Panc1 (cell line): ENCODE measurements around the gene ATP1B2. TPM values are rescaled to one million over a fixed set of nuclear protein-coding genes. Genes with fewer than 3 reads are reported as not detected.

Experiments used
- ATAC-seq: fragments of 200-7000 bp; cut with Tn5 transposase; 2 replicates; pipeline ENCODE4 v1.9.1; 2020; ENCODE audit warnings: mild to moderate bottlenecking, moderate library complexity
- BruUV-seq: library from RNA; stranded (reverse); fragments of 400-500 nt; replicated peaks from 2 replicates; lab custom pipeline; 2021; lab: Mats Ljungman, UMichigan
- CTCF ChIA-PET: fragments of 300-600 bp; sonication (Branson Sonifier 250); formaldehyde crosslinking; loops from one replicate; lab custom pipeline; 2022; ENCODE audit warnings: antibody characterized with exemption; lab: Charles Lee
- POLR2A ChIA-PET: fragments of 300-600 bp; sonication (Branson Sonifier 250); formaldehyde crosslinking; loops from one replicate; lab custom pipeline; 2022; ENCODE audit warnings: antibody characterized with exemption; lab: Charles Lee
- DNase-seq: peaks from one replicate; pipeline ENCODE4 v3.0.0-alpha.2; 2010; ENCODE audit warnings: low read depth, low spot score
- H3K27ac ChIP-seq: 2 replicates; pipeline ENCODE4 v1.5.1; 2011; ENCODE audit warnings: mild to moderate bottlenecking, low read length, inconsistent platforms
- H3K27me3 ChIP-seq: fragments of 200-500 bp; sonication (Bioruptor generic); 2 replicates; pipeline ENCODE4 v1.6.0; 2014; ENCODE audit warnings: low read length, inconsistent platforms; ENCODE audit not compliant: control insufficient read depth, insufficient read depth
- H3K36me3 ChIP-seq: fragments of 200-500 bp; sonication (Bioruptor generic); 2 replicates; pipeline ENCODE4 v1.5.1; 2014; ENCODE audit warnings: inconsistent platforms, mild to moderate bottlenecking, low read length, moderate library complexity; ENCODE audit not compliant: control insufficient read depth, insufficient read depth
- H3K4me1 ChIP-seq: 2 replicates; pipeline ENCODE4 v1.5.1; 2011; ENCODE audit warnings: inconsistent platforms, mild to moderate bottlenecking, low read length, moderate library complexity; ENCODE audit not compliant: control insufficient read depth, insufficient read depth
- H3K4me3 ChIP-seq, 2 experiments: 2 replicates each; pipeline ENCODE4 v1.5.1; 2011 to 2012; ENCODE audit warnings: low read depth in 2 of 2, low read length in 2 of 2, mild to moderate bottlenecking in 2 of 2, inconsistent platforms in 1 of 2, moderate library complexity in 1 of 2
- H3K9me3 ChIP-seq: fragments of 200-500 bp; sonication (Bioruptor generic); 2 replicates; pipeline ENCODE4 v1.5.1; 2014; ENCODE audit warnings: low read depth, mild to moderate bottlenecking, inconsistent platforms, low read length, moderate library complexity; ENCODE audit not compliant: control insufficient read depth, insufficient read depth
- CTCF ChIP-seq: fragments of 450-650 bp; IDR thresholded peaks from 2 replicates; pipeline ENCODE4 v1.5.1; 2017; ENCODE audit warnings: mild to moderate bottlenecking
- POLR2AphosphoS5 ChIP-seq: IDR thresholded peaks from 2 replicates; pipeline ENCODE4 v1.6.1; 2012; ENCODE audit warnings: mild to moderate bottlenecking, low read depth, low read length, moderate library complexity
- REST ChIP-seq, 2 experiments: IDR thresholded peaks; 2 replicates each; pipeline ENCODE4 v1.6.1; 2011 to 2012; ENCODE audit warnings: low read depth in 2 of 2, control low read depth in 1 of 2, low read length in 1 of 2, mild to moderate bottlenecking in 1 of 2, moderate library complexity in 1 of 2; ENCODE audit not compliant: insufficient read depth in 1 of 2
- SIN3A ChIP-seq: IDR thresholded peaks from 2 replicates; pipeline ENCODE4 v1.6.1; 2012; ENCODE audit warnings: low read depth, mild to moderate bottlenecking, low read length, moderate library complexity, borderline replicate concordance; ENCODE audit not compliant: insufficient read depth
- TCF7L2 ChIP-seq: IDR thresholded peaks from 2 replicates; pipeline ENCODE4 v1.6.1; 2011; ENCODE audit warnings: mild to moderate bottlenecking, low read depth, low read length, inconsistent platforms
- in situ Hi-C: cut with HindIII; loops from 2 replicates; pipeline ENCODE4 v1.10.0; 2016; ENCODE audit warnings: low sequenced_read_pairs, low pct_unique_long_range_greater_than_20kb
- intact Hi-C: fragments of 100-400 bp; cut with micrococcal nuclease; formaldehyde crosslinking; loops from one replicate; pipeline ENCODE4 v1.10.0; 2022; ENCODE audit not compliant: unreplicated experiment
- total RNA-seq: library from RNA; stranded (reverse); gene quantifications from one replicate; pipeline ENCODE4 v1.2.1, GENCODE V29; 2021; ENCODE audit not compliant: unreplicated experiment

Gene ATP1B2
- total RNA-seq, 1 experiment from 2014 or later: 0.08 TPM

- no peak for TF ChIP-seq CTCF
- ChIA-PET CTCF (interaction anchor here (0.6 kb wide), 1 partner anchor 20 kb away, joined by 3 read pairs; no protein-coding TSS in a partner anchor), POLR2A (interaction anchor here (0.6 kb wide), 3 partner anchors 269 to 555 kb away, joined by 3 to 9 read pairs (median 3); no protein-coding TSS in a partner anchor)
- H3K36me3 ChIP-seq: peaks cover 3% of the 10 kb centered on the region; the same call in 1 of the 2 replicates
- ATAC-seq (no peak), DNase-seq (no peak)
- H3K4me1 ChIP-seq: peaks cover 14% of the 10 kb centered on the region
- no peaks in the 10 kb centered on the region for H3K9me3 ChIP-seq
- intact Hi-C loops (no loop called here), in situ Hi-C loops (no loop called here)
- BruUV-seq: no TSS peak
- peak overlapping the region; percentile 60 to 83 for H3K4me3 ChIP-seq
- peak overlapping the region; percentile 81 for H3K27ac ChIP-seq
- H3K27me3 ChIP-seq: no peaks in the 10 kb centered on the region
Measured at GRCh38 chr17:7615265-7615747, 35.4 kb upstream of the ATP1B2 start.

GRCh38 chr17:7618608-7619007 lies 32.1 kb upstream of the ATP1B2 start:
- Histone ChIP-seq H3K27ac (no peak overlapping the region), H3K9me3 (no peaks in the 10 kb centered on the region), H3K4me3 (no peak overlapping the region), H3K36me3 (peaks cover 3% of the 10 kb centered on the region; the same call in 1 of the 2 replicates), H3K27me3 (no peaks in the 10 kb centered on the region), H3K4me1 (peaks cover under 1% of the 10 kb centered on the region; the same call in 1 of the 2 replicates)
- in situ Hi-C loops: no loop called here
- no TSS peak for BruUV-seq
- ChIA-PET CTCF (no interaction called here), POLR2A (no interaction called here)
- no peak for DNase-seq
- ATAC-seq: no peak
- no peak for TF ChIP-seq TCF7L2
- no peak for TF ChIP-seq CTCF
- TF ChIP-seq SIN3A: no peak
- TF ChIP-seq REST (IDR thresholded peaks at IDR 0.05; ENCODE audit: insufficient read depth in 1 of 2, low read depth in 2 of 2, low read length in 1 of 2): no peak
- TF ChIP-seq POLR2AphosphoS5: no peak
- intact Hi-C loops: no loop called here
